Body of pancreas (tissue), 4 donors: ENCODE data around the gene TMC3. TPM values are rescaled to one million over a fixed set of nuclear protein-coding genes. Genes with fewer than 3 reads are reported as not detected.

Experiments used
- ATAC-seq: fragments of 150-250 bp; one replicate; pipeline ENCODE4 v1.9.1; 2016
- DNase-seq, 4 donors: peaks; one replicate each; pipeline ENCODE4 v3.0.0-alpha.2; 2019
- H3K27ac ChIP-seq, 4 donors: fragments of 200-600 bp; sonication (generic); 1 replicate in 3 of 4; 2 replicates in 1 of 4; pipeline versions ENCODE4 v1.5.1 to v1.6.1; 2016 to 2019; ENCODE audit warnings: mild to moderate bottlenecking in 1 of 4, mixed read lengths in 1 of 4, moderate library complexity in 1 of 4
- H3K27me3 ChIP-seq, 2 donors: fragments of 200-600 bp; sonication (generic); one replicate each; pipeline ENCODE4 v1.6.0; 2016; ENCODE audit warnings: mild to moderate bottlenecking in 1 of 2
- H3K36me3 ChIP-seq, 2 donors: fragments of 200-600 bp; sonication (generic); replicated peaks in 1 of 2; 2 replicates each; pipeline ENCODE4 v1.5.1; 2016; ENCODE audit warnings: low read depth in 2 of 2; ENCODE audit not compliant: insufficient read depth in 1 of 2
- H3K4me1 ChIP-seq: fragments of 200-600 bp; sonication (generic); one replicate; pipeline ENCODE4 v1.6.0; 2016
- H3K4me3 ChIP-seq, 2 donors: fragments of 200-600 bp; sonication (generic); 1 replicate in 1 of 2; 2 replicates in 1 of 2; pipeline ENCODE4 v1.5.1; 2016 to 2019
- H3K9me3 ChIP-seq, 3 donors: fragments of 200-600 bp; sonication (generic); 1 replicate in 2 of 3; 2 replicates in 1 of 3; pipeline ENCODE4 v1.5.1; 2016
- POLR2A ChIP-seq, 3 donors: fragments of 450-650 bp; IDR thresholded peaks; one replicate each; pipeline ENCODE4 v1.6.1; 2016; ENCODE audit warnings: antibody characterized with exemption in 3 of 3, mild to moderate bottlenecking in 2 of 3
- WGBS, 2 donors: methylation state at CpG; one replicate each; pipeline ENCODE4 v1.1.5; 2017; 5-methylcytosine and 5-hydroxymethylcytosine counted together
- intact Hi-C: fragments of 100-400 bp; cut with DNase I; formaldehyde crosslinking; loops from one replicate; pipeline ENCODE4 v1.15.1; 2023
- total RNA-seq, 2 donors: library from RNA; depleted of rRNA; stranded (reverse); fragments of >200 nt; gene quantifications; one replicate each; pipeline ENCODE4 v1.1.0, GENCODE V29; 2016
- TF ChIP-seq, protein P1 (sequence below), 7 experiments: fragments of 450-650 bp in 4 of 7; fragments of 200-600 bp in 3 of 7; sonication (generic) in 3 of 7; IDR thresholded peaks; one replicate each; pipeline ENCODE4 v1.5.1; 2016 to 2019; ENCODE audit warnings: antibody characterized with exemption in 7 of 7

Gene TMC3
- total RNA-seq, 2 donors from 2014 or later, result 0.33 TPM; not detected in 1

DNA sequence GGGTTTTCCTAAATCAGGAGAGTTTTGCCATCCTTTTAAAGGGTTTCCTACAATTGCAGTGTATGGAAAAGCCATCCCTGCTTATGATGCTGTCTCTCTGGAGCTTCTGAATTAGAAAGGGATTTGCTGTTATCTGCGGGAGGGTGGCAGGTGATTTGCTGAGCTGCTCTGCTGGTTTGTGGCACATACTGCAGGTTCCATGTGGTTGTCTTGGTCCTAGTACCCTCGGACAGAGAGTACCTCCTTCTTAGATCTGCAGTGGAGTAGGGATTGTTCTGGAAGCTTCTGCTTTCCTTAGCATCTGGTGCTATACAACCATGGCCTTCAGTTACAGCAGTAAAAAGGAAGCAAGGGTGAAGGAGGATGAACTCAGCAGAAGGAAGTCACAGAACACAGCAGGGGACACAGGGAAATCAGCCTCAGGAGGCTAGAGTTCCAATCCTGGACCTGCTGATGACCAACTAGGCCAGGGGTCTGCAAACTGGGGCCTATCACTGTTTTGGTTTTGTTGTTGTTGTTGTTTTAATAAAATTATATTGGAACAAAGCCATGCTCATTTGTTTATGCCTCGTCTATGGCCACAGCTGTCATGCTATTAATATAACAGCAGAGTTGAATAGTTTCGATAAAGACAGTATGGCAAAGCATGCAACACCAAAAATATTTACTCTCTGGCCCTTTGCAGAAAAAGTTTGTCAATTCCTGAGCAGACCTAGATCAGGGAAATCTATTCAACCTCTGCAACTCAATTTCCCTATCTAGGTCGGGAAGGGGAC lies 89.6 kb downstream of the TMC3 start:
- intact Hi-C loops, result no loop called here
- TF ChIP-seq, protein P1, sequence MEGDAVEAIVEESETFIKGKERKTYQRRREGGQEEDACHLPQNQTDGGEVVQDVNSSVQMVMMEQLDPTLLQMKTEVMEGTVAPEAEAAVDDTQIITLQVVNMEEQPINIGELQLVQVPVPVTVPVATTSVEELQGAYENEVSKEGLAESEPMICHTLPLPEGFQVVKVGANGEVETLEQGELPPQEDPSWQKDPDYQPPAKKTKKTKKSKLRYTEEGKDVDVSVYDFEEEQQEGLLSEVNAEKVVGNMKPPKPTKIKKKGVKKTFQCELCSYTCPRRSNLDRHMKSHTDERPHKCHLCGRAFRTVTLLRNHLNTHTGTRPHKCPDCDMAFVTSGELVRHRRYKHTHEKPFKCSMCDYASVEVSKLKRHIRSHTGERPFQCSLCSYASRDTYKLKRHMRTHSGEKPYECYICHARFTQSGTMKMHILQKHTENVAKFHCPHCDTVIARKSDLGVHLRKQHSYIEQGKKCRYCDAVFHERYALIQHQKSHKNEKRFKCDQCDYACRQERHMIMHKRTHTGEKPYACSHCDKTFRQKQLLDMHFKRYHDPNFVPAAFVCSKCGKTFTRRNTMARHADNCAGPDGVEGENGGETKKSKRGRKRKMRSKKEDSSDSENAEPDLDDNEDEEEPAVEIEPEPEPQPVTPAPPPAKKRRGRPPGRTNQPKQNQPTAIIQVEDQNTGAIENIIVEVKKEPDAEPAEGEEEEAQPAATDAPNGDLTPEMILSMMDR (IDR thresholded peaks at IDR 0.05), result no peak
- no peak for TF ChIP-seq POLR2A (IDR thresholded peaks at IDR 0.05)
- Histone ChIP-seq H3K4me3 (no peak overlapping the region), H3K4me1 (no peaks in the 10 kb centered on the region), H3K9me3 (no peaks in the 10 kb centered on the region), H3K27ac (no peak overlapping the region), H3K27me3 (no peaks in the 10 kb centered on the region), H3K36me3 (no peaks in the 10 kb centered on the region)
- 68 to 74% methylated on average over 5 of the region's 5 CpGs for WGBS, 2 donors
- ATAC-seq (no peak), DNase-seq (no peak)

DNA sequence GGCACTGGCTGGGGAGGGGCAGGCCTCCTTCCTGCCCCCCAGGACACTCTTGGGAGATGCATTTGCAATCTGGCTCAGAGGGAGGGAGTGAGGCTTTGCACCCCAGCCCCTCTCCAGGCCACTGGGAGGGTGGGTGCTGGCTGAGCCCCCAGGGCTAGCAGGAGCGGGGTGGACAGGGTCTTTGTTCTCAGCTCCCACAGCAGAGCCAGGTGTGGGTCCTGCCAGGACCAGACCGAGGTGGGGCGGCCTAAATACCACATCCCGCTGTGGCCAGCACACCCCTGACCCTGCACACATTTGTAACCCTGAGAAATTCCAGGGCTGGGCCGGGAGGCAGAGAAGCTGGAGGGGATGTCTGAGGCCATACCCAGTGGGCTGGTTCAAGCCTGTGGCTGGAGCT lies 91.1 kb downstream of the TMC3 start:
- no peak overlapping the region for H3K4me3 ChIP-seq
- no peaks in the 10 kb centered on the region for H3K4me1 ChIP-seq
- intact Hi-C loops, result no loop called here
- H3K27me3 ChIP-seq, result no peaks in the 10 kb centered on the region
- H3K9me3 ChIP-seq, result no peaks in the 10 kb centered on the region
- whole genome bisulfite sequencing, 2 donors, result 89 to 94% methylated on average over 3 to 5 of the region's 5 CpGs
- no peak for ATAC-seq
- H3K27ac ChIP-seq, result no peak overlapping the region
- no peaks in the 10 kb centered on the region for H3K36me3 ChIP-seq
- no peak for TF ChIP-seq POLR2A (IDR thresholded peaks at IDR 0.05)
- TF ChIP-seq, protein P1 (IDR thresholded peaks at IDR 0.05), result no peak
- DNase-seq, result no peak

DNA sequence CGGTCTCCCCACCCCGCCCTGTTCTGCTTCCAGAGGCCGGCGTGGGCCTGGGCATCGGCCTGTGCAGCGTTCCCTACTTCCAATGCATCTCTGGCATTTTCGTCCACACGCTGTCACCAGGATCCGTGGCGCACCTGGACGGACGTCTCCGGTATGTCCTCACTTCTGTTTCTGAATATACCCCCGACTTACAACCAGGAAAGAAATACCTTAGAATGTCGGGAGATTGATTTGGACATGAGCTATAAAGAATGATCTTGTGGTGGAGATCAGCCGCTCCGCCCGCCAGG lies 91.5 kb downstream of the TMC3 start:
- TF ChIP-seq POLR2A (IDR thresholded peaks at IDR 0.05), result no peak
- TF ChIP-seq, protein P1 (IDR thresholded peaks at IDR 0.05), result no peak
- H3K4me1 ChIP-seq, result no peaks in the 10 kb centered on the region
- intact Hi-C loops, result no loop called here
- no peak for DNase-seq
- no peaks in the 10 kb centered on the region for H3K9me3 ChIP-seq
- H3K27me3 ChIP-seq, result no peaks in the 10 kb centered on the region
- no peak overlapping the region for H3K27ac ChIP-seq
- no peaks in the 10 kb centered on the region for H3K36me3 ChIP-seq
- ATAC-seq, result no peak
- 90 to 93% methylated on average over 18 of the region's 18 CpGs for WGBS, 2 donors
- H3K4me3 ChIP-seq, result no peak overlapping the region

DNA sequence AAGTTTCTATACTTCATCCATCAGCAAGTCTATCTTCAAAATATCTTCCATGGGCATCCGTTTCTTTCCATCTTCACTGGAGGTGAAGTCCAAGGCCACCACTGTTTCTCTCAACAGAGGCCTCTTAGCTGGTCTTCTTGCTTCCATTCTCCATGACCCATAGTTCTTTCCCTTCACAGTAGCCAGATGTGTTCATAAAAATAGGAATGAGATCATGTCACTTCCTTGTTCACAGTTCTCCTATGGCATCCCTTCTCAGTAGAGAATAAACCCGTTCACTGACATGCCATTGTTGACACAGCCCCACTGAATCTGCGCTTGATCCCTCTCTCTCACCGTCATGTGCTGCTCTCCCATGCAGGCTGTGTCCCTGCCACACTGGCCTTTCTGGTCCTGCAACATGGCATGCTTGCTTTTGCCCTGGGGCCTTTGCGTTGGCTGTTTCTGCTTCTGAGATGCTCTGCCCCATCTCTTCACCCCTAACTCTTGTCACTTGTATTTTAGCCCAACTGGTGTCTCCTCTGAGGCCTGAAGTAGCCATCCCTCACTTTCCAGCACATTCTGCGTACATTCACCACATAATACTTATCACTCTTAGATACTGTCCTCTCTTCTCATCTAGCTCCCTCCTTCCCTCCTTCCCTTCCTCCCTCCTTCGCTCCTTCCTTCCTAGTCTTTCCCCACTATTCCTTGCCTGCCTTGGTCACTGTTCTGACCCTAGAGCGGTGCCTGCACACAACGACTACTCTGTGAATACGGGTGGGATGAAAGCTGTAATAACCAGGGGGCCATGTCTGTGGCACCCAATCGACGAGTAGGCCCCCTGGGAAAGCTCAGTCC lies 92.0 kb downstream of the TMC3 start:
- intact Hi-C loops, result no loop called here
- Histone ChIP-seq H3K27me3 (no peaks in the 10 kb centered on the region), H3K4me1 (no peaks in the 10 kb centered on the region), H3K36me3 (no peaks in the 10 kb centered on the region), H3K4me3 (no peak overlapping the region), H3K9me3 (no peaks in the 10 kb centered on the region), H3K27ac (no peak overlapping the region)
- WGBS, 2 donors, result 81 to 87% methylated on average over 12 of the region's 12 CpGs
- DNase-seq (no peak), ATAC-seq (no peak)
- no peak for TF ChIP-seq POLR2A (IDR thresholded peaks at IDR 0.05)
- TF ChIP-seq, protein P1 (IDR thresholded peaks at IDR 0.05), result no peak
